HEK293T (cell line): ENCODE data around the gene CLCNKB.
"Not testable (repeated sequence)": the region's sequence is repeated elsewhere in the genome, so short reads cannot be mapped to it uniquely, and the experiment has no call there.

ENCODE experiments used
- CTCF ChIA-PET: fragments of 350-600 bp; formaldehyde crosslinking; extraction: SDS; loops from one replicate; lab custom pipeline; 2021; ENCODE audit warnings: antibody characterized with exemption, inconsistent platforms; lab: Yijun Ruan, JAX
- POLR2A ChIA-PET: fragments of 350-600 bp; formaldehyde crosslinking; extraction: SDS; loops from one replicate; lab custom pipeline; 2020; ENCODE audit warnings: antibody characterized with exemption, inconsistent platforms; lab: Yijun Ruan, JAX
- DNase-seq: peaks from one replicate; pipeline ENCODE4 v3.0.0; 2012; ENCODE audit warnings: mixed read lengths; ENCODE audit errors: extremely low spot score
- BHLHE40 ChIP-seq: fragments of 450-650 bp; IDR thresholded peaks from 2 replicates; pipeline ENCODE4 v1.6.1; 2016; ENCODE audit warnings: mild to moderate bottlenecking, moderate library complexity, borderline replicate concordance
- CTBP1 ChIP-seq: fragments of 450-650 bp; IDR thresholded peaks from 2 replicates; pipeline ENCODE4 v1.6.1; 2016; ENCODE audit warnings: borderline replicate concordance
- ELF4 ChIP-seq: fragments of 450-650 bp; IDR thresholded peaks from 2 replicates; pipeline ENCODE4 v1.6.1; 2017; ENCODE audit warnings: antibody characterized with exemption
- FOXA1 ChIP-seq: fragments of 450-650 bp; IDR thresholded peaks from 2 replicates; pipeline ENCODE4 v1.6.1; 2016; ENCODE audit warnings: mild to moderate bottlenecking
- FOXK2 ChIP-seq: fragments of 450-650 bp; IDR thresholded peaks from 2 replicates; pipeline ENCODE4 v1.6.1; 2016; ENCODE audit warnings: mild to moderate bottlenecking
- FOXM1 ChIP-seq: fragments of 450-650 bp; IDR thresholded peaks from 2 replicates; pipeline ENCODE4 v1.6.1; 2017; ENCODE audit warnings: mild to moderate bottlenecking, borderline replicate concordance
- HDGF ChIP-seq: fragments of 450-650 bp; IDR thresholded peaks from 2 replicates; pipeline ENCODE4 v1.6.1; 2017; ENCODE audit warnings: antibody characterized with exemption, borderline replicate concordance
- LEF1 ChIP-seq: fragments of 450-650 bp; IDR thresholded peaks from 2 replicates; pipeline ENCODE4 v1.6.1; 2017; ENCODE audit warnings: mild to moderate bottlenecking, borderline replicate concordance
- NFRKB ChIP-seq: fragments of 450-650 bp; IDR thresholded peaks from 2 replicates; pipeline ENCODE4 v1.6.1; 2016; ENCODE audit warnings: mild to moderate bottlenecking, moderate library complexity
- SP1 ChIP-seq: fragments of 450-650 bp; IDR thresholded peaks from 2 replicates; pipeline ENCODE4 v1.6.1; 2017
- SUZ12 ChIP-seq: fragments of 450-650 bp; IDR thresholded peaks from 2 replicates; pipeline ENCODE4 v1.6.1; 2016; ENCODE audit warnings: mild to moderate bottlenecking
- TARDBP ChIP-seq: fragments of 450-650 bp; IDR thresholded peaks from 2 replicates; pipeline ENCODE4 v1.6.1; 2016
- ZNF384 ChIP-seq: fragments of 450-650 bp; IDR thresholded peaks from 2 replicates; pipeline ENCODE4 v1.6.1; 2016
- TF ChIP-seq, protein P1 (sequence below): fragments of 450-650 bp; IDR thresholded peaks from 2 replicates; pipeline ENCODE4 v1.6.1; 2016

The CLCNKB gene

DNA sequence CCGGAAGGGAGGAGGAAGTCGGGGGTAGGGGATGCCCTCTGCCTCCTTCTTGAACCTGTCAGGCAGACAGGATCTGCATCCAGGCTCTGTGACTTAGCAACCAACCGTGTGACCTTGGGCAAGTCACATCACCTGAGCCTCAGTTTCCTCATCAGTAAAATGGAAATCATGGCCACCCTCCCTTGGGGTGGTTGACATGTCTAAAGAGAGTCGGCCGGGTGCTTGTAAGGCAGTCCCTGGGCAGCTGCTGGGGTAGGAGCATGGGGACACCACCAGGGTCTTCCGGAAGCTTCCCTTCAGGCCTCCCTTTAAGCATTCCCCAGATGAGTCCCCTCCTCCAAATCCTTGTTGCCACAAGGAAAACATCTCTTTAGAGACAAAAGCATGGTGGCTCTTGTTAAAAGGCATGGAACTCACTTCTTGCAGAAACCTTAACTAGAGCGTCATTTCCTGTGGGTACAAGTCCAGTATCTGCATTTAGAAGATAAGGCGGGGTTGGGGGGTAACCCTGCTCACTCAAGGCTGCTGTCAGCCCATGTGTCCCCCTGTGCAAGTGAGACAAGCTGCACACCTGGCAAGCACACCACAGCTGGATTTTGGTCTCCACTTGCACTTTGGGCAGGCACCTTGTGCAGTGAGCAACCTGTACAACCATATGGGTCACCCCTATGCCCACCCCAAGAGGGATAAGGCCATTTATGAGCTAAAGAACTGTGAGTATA is 10.4 kb downstream of the CLCNKB start:
- no peak for DNase-seq
- POLR2A ChIA-PET: interaction anchor here (1.2 kb wide), 1 partner anchor 44 kb away, joined by 4 read pairs; no protein-coding TSS in a partner anchor
- CTCF ChIA-PET: interaction anchor here (1.2 kb wide), 1 partner anchor 45 kb away, joined by 4 read pairs; no protein-coding TSS in a partner anchor
- TF ChIP-seq FOXM1 (no peak), CTBP1 (no peak), LEF1 (no peak), BHLHE40 (no peak), ELF4 (no peak)

DNA sequence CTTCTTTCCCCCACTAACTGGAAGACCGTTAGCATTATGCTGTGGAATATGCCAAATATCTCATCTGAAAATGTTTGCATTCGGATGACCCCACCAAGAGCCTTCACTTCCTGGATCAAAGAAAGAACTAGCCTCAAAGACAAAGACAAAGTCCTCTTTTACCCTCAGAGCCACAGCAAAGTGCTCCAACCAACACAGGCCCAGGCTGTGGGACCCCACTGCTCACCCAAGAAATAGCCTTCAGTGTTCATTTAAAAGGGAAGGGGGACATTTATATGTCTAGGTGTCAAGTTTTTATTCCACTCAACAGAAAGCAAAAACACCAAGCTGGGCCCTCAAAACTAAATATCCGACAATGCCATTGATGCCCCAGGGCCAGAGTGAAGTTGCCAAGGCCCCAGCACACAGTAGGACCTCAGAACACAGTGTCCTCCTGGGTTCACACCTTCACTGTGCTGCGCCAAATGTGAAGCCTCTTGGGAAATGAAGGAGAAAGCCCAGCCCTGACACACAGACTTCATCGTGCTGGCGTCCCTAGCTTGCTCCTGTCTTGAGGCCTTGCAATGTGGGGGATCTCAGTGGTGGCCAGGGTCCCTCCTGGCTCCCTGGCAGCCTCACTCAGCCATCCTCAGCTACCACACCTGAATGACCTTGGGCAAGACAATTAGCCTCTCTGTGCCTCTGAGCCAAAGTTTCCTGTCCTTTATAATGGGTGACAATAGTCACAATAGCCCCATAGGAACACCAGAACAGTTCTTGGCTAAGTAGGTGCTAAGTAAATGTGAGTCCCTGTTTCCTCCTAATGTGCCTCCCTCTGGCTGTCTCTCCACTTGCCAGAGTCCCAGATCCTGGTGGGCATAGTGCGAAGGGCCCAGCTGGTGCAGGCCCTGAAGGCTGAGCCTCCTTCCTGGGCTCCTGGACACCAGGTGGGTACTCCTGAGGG is 11.3 kb downstream of the CLCNKB start:
- TF ChIP-seq, protein P1, sequence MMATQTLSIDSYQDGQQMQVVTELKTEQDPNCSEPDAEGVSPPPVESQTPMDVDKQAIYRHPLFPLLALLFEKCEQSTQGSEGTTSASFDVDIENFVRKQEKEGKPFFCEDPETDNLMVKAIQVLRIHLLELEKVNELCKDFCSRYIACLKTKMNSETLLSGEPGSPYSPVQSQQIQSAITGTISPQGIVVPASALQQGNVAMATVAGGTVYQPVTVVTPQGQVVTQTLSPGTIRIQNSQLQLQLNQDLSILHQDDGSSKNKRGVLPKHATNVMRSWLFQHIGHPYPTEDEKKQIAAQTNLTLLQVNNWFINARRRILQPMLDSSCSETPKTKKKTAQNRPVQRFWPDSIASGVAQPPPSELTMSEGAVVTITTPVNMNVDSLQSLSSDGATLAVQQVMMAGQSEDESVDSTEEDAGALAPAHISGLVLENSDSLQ: no peak
- TF ChIP-seq FOXA1 (no peak), CTBP1 (no peak), SP1 (no peak), ZNF384 (no peak), FOXK2 (no peak), SUZ12 (no peak), ELF4 (no peak), LEF1 (no peak), HDGF (no peak), TARDBP (no peak), BHLHE40 (no peak), FOXM1 (no peak), NFRKB (no peak)
- ChIA-PET POLR2A (interaction anchor here (1.2 kb wide), 1 partner anchor 45 kb away, joined by 4 read pairs; no protein-coding TSS in a partner anchor), CTCF (interaction anchor here (1.2 kb wide), 1 partner anchor 46 kb away, joined by 4 read pairs; no protein-coding TSS in a partner anchor)
- no peak for DNase-seq

DNA sequence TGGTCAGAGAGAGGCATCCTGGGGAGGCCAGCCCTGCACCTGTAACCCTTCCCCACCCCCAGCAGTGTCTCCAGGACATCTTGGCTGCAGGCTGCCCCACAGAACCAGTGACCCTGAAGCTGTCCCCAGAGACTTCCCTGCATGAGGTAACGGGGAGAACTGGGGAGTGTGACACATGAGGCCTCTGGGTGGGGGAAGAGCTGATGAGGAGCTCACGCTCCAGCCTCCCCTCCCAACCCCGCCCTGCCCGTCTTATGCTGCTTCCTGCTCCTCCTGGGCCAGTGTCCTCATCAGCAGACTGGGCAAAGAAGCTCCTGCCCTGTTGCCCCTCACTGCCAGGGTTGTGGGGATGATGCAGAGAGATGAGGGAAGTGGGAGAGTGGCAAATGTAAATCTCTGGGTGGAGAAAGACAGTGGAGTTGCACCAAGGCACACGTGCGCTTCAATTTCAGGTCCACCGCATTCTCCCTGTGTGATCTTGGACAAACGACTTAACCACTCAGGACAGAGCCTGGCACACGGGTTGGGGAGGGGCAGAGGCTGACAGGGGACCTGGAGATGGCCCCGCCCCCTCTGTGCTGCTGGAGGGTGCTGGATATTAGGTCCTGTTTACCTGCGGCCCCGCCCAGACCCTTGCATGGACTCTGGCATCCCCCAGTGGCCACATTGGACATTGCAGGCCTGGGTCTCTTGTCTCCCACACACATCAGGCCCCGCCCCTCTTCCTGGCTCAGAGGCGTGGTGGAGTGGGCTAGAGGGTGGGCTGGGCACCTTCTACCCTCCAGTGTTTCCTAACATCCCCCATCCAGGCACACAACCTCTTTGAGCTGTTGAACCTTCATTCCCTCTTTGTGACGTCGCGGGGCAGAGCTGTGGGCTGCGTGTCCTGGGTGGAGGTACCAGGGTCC is 12.3 kb downstream of the CLCNKB start:
- POLR2A ChIA-PET: no interaction called here
- no peak for TF ChIP-seq TARDBP
- TF ChIP-seq SP1: no peak
- TF ChIP-seq NFRKB: no peak
- no peak for TF ChIP-seq CTBP1
- TF ChIP-seq FOXK2: peak; percentile 72
- TF ChIP-seq BHLHE40: no peak
- TF ChIP-seq, protein P1: no peak
- TF ChIP-seq ZNF384: no peak
- peak; percentile 92 for DNase-seq
- CTCF ChIA-PET: interaction anchor here (1.3 kb wide), 1 partner anchor 12 kb away, joined by 3 read pairs; no protein-coding TSS in a partner anchor

DNA sequence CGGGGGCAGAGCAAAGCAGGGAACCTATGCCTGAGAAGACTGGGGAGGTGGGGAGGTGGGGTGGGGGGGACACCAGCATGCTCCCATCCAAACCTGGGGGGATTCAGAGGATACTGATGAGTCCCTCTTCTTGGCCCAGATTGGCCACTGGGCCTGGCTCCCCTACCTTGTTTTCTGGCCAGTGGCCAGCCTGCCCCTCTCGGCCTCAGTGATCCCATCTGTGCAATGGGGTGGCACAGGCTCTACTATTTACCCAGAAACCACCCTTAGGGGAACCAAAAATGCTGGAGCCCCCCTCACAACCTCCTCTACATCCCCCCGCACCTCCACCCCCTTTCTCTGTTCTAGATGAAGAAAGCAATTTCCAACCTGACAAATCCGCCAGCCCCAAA is 12.9 kb downstream of the CLCNKB start:
- POLR2A ChIA-PET, DNase-seq: not testable (repeated sequence)
- CTCF ChIA-PET: interaction anchor here (1.3 kb wide), 1 partner anchor 12 kb away, joined by 3 read pairs; no protein-coding TSS in a partner anchor

DNA sequence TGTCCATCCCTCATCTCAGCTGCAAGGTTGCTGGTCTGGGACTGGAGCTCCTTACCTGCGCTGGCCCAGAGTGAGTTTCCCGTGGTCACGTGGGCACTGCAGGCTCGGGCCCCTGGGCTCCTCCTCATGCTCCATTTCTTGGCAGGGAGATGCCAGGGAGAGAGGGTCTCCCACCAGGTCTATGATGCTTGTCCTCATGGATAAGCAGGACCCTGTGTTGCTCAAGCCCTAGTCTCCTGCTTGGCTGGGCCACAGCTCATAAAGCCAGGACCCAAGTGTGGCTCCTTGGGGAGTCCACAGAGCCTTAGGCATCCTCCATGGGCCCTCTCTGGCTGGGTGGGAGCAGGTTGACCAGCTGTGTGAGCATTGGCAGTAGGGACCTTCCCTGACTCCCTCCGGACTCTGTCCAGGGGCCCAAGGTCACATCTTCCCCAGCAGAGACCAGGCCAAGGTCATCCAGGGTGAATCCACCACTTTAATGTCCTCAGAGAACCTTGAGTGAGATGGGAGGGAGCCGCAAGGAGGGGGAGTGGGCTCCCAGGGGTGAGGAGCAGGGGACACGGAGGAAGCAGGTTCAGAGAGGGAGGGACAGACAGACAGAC is 13.8 kb downstream of the CLCNKB start:
- CTCF ChIA-PET: interaction anchor here (0.8 kb wide), 1 partner anchor 19 kb away, joined by 4 read pairs; no protein-coding TSS in a partner anchor
- DNase-seq, POLR2A ChIA-PET: not testable (repeated sequence)

DNA sequence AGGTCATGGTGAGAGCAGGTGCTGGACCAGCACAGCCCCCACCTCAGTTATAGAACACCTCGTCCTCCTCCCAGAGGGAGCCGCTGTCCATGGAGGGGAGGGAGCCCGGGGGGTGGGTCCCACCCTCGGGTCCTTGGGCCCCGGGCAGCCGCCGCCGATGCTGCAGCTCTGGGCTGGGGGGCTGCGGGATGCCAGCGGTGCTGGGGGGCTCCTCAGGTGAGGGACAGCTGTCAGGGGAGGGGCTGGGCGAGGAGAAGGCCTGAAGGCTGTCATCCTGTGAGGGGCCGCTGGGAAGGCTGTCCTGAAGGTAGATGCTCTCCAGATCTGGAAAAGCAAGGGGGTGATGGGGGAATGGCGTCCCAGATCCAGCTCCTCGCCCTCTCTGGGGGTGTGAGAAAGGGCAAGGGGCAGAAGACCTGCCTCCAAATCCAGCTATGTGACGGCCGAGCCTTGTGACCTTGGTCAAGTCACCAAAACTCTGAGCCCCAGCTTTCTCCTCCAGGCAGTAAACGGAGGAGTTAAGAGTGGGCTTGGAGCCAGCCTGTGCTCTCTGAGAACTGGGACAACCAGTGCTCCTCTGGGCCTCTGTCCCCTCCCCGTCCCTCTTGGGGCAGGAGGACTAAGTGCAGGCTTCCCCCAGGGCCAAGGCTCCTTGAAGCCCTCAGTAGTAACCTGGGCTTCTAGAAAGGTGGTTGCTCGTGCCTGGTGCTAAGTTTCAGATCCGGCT is 15.0 kb downstream of the CLCNKB start:
- POLR2A ChIA-PET, CTCF ChIA-PET, DNase-seq: not testable (repeated sequence)
